HG02759 (cell line): Measurements from ENCODE around the gene HPSE.
"Not testable (repeated sequence)": the region's sequence is repeated elsewhere in the genome, so short reads cannot be mapped to it uniquely, and the experiment has no call there.

Source experiments
- ATAC-seq: cut with Tn5 transposase; IDR thresholded peaks from one replicate; pipeline ENCODE4 v1.9.1; 2021; ENCODE audit warnings: mild to moderate bottlenecking, moderate library complexity; ENCODE audit not compliant: unreplicated experiment

Gene HPSE

DNA sequence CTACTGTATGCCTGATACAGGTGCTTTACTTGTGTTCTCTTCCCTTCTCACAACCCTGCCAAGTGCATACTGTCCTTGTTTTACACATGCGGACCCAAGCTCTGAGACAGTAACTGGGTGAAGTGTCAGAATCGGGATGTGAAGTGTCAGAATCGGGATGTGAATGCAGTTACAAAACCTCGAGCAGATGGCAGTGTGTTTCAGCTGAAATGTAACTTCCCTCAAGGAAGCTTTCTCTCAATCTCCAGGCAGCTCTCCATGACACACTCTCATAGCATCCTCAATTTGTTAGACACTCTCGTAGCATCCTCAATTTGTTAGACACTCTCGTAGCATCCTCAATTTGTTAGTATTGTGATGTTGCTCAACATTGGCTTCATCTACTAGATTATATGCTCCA, 1.1 kb upstream of the HPSE start:
- ATAC-seq, result no peak

DNA sequence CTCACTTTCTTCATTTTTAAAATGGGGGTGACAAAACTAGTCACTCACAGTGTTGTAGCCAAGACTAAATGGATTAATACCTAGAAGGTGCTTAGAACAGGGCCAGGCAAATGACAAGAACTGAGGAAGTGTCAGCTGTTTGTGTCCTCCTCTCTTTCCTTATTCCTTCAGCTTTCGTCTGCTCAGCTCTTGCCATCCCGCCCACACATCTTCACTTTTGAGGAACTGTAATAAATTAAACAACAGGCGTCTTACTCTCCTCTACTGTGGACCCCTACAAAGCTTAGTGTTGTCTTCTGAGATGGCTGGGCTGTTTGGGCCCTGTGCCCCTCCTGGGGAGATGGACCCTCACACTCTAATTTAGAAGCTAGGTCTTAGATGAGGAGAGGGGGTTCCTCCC, 2.7 kb downstream of the HPSE start:
- ATAC-seq, result no peak

DNA sequence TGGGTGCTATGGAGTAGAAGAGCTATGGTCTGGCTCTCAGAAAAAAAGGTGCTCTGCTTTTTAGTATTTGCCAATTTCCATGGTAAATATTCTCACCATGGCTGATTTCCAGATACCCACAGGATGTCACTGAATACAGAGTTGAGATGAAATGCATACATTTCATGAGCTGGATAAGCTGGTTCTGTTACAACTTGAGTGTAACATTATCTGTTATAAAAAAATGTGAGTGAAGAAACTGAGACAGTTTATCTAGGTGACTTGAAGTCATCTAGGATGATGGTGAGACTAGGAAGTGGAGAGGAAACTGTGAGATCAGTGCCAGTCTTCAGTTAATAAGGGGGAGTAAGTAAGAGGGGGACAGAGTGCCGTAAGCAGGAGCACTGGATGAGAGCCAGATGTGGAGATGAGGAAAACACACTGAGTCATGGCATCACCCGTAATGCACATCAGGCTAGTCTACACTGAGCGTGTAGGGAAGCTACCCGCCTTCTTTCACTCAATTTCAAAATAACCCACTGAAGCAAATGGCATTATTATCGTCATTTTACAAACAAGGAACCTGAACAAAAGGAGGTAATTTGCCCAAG, 5.0 kb downstream of the HPSE start:
- ATAC-seq, result no peak

DNA sequence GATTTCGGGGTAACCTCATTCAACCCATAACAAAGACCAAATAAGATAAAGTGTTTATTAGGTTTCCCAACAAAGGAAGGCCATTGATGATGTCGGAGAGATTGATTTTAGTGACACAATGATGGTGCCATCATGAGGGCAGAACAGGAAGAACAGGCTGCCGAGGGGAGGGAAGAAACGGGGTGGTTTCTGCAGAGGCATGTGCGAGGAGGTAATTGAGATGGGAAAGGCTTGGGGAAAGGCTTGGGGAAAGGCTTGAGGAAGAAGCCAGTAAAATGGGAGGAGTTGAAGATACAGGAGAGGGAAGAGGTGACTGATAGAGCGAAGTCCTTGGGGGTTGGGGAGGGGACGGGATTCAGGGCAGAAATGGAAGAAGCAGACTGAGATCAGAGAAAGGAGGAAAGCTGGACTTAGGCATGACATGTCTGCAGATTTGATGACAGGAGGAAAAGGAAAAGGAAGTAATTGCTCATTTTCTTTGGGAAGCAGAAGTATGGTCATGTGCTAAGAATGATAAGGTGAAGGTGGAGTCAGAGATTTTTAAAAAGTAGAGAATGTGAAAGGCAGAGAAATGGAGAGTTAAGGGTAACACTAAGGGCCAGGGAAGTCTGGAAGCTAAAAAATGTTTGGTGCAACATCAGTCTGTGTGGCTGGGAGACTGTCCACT, 6.0 kb downstream of the HPSE start:
- ATAC-seq, result no peak

DNA sequence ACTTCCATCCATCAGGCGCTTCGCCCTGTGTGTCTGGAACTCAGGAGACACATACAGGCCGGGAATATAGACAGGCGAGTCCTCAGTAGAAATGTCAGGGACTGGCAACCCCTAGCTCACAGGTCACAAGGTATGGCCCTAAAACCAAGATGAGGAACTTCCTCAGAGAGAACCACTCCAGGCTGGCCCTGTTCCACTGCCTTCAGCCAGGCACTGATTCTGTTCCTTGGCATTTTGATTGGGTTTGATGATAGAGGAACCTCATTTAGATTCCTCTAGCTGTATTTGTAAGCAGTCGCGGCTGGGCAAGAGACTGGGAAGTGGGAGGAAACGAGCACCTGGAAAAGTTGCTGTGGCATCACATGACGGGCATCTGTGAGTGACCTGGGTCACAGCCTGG, 8.1 kb downstream of the HPSE start:
- no peak for ATAC-seq

DNA sequence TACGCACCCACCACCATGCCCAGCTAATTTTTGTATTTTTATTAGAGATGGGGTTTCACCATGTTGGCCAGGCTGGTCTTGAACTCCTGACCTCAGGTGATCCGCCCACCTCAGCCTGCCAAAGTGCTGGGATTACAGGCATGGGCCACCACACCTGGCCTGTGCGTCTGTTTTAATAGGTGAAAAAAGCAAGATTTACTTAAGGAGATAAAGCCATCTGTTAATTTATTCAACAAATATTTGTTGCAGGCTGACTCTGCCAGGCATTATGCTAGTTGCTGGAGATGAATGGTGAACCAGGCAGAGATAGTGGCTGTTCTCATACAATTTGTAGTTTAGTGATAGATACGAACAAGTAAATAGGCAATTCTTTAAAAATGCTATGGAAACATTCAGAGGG, 9.3 kb downstream of the HPSE start:
- not testable (repeated sequence) for ATAC-seq

DNA sequence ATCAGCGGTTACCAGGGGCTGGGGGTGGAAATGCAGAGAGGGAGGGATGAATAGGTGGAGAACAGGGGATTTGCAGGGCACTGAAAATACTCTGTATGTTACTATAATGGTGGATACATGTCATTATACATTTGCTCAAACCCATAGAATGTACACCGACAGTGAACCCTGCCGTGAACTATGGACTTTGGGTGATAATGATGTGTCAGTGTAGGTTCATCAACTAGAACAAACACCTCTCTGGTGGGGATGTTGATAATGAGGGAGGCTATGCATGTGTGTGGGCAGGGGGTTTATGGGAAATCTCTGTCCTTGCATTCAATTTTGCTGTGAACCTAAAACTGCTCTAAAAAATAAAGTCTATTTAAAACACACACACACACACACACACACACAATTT, 11.5 kb downstream of the HPSE start:
- ATAC-seq, result no peak

DNA sequence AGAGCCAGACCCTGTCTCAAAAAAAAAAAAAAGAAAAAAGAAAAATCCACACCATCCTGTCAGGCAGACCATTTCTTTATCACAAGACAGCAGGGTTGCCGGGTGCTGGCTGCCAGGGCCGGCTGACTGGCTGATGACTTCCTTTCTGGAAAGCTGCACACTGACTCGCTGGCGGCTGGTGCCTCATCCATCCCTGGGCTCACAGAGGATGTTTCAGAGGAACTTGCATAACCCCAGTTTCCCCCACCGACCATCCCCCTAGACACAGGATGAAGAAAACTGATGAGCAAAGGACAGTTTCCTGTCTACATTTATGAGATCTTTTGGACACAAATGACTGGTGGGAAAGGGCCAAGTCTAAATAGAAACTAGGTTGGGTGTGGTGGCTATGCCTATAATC, 14.1 kb downstream of the HPSE start:
- no peak for ATAC-seq

DNA sequence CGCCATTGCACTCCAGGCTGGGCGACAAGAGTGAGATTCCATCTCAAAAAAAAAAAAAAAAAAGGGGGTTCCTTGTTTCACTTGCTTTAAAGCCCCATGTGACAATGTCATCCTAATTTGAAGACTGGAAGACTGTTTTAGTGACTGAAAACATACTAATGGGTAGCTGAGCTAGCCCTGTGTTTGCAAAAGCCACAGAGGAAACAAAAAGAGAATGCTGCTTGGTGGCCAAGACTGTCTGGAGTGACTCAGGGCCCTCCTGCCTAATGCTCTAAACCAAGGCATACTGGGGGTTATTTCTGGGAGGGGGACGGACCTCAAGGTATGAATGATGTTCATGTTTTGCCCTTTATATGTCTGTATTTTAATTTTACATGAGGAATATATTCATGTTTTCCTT, 16.0 kb downstream of the HPSE start:
- no peak for ATAC-seq

DNA sequence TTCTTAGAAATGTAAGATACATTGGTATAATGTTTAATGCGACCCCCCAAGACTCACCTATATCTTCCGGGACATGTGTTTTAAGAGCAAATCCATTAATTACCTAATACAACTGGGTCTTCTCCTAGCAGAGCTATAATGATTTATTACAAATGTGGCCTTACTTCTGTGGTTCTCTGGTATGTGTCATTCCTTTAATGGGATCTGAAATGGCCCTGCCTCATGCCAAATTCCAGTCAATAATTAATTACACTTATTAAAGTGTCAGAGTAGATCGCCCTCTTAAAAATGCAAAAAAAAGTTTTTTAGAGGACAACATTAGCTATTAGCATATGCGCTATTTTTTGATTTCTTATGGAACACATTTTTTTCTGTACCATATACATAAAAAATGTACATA, 17.0 kb downstream of the HPSE start:
- no peak for ATAC-seq

DNA sequence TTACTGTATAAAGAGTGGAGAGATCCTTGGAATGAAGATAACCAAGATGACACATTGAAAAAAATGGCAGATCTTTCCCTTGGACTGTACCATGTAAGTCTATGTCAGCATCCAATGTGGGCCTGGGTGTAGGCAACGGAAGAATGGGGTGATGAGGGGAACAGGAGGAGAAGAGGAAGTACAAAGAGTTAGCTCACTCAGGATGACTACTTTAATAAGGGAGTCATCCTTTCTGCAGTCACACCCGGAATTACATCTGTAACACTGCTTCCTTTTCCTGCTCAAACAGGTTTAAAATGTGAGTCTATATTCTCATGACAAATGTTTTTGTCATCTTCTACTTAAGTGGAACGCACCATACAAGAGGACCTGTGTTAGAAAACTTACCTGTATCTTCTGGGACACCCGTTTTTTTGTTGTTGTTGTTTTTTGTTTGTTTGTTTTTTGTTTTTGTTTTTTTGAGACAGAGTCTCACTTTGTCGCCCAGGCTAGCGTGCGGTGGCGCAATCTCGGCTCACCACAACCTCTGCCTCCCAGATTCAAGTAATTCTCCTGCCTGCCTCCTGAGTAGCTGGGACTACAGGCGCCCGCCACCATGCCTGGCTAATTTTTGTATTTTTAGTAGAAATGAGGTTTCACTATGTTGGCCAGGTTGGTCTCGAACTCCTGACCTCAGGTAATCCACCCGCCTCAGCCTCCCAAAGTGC, 18.0 kb downstream of the HPSE start:
- no peak for ATAC-seq

DNA sequence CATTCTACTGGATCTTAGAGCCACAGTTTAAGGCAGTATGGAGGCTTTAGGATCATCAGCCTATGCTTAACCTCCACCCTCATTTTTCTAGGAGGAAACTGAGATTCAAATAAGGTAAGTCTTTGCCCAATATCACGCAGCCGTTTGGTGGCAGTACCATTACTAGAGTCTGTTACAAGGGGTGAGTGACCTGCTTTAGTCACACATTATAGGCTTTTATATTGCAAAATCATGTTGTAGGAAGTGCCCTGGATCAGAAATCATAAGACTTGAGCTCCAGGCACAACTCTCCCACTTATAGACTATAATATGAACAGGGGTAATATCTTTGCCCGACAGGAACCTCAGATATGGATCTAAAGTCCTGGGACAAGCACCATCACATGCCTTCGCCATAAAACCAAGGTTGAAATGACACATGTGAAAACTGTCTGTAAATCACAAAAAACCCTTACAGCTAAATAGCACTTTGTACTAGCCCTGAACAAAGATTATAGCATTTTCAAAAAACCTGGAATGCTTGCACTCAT, 19.2 kb downstream of the HPSE start:
- ATAC-seq, result no peak

DNA sequence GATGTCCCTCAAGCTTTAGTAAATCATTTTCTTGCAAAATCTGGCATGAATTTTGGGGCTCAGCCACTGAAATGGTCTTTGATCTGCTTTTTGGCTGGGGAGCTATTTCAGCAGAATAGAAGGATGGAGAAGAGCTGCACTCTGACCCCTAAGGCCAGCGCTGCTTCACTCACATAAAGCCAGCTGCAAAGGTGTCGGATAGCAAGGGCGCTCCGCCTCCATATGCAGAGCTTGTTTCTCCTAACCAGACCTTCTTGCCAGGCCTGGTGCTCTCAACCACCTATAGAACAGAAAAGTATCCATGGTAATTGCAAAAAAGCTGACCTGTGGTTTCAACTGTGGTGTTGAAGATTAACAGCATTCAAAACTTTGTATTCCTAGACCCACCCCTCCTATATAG, 26.0 kb downstream of the HPSE start:
- no peak for ATAC-seq

DNA sequence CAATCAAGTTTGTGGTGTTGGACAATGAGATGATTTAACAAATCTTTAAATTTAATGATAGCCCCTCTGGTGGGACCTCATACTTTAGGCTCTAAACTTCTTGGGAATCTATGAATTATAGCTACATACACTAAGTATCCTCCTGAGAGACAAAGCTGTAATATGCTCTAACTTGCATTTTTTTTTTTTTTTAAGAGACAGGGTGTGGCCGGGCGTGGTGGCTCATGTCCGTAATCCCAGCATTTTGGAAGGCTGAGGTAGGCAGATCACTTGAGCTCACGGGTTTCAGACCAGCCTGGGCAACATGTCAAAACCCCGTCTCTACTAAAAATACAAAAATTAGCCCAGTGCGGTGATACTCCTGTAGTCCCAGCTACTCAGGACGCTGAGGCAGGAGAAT, 26.7 kb downstream of the HPSE start:
- no peak for ATAC-seq

DNA sequence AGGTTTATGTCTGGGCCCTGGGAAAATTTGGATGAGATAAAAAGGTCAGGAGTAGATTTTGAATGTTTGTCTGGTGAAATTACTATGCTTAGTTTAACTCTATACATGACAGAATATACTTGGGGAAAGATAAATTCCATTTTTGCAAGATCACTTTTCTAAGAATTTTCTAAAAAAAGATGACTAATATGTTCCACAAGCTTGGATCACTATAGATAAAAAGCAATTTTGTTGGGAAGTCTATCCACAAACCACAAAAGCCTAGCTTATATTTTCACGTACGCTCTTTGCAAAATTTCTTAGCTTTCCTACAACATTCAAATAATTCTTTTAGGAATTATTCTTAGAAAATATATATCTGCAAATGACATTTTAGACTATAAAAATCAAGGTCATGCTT, 29.5 kb downstream of the HPSE start:
- no peak for ATAC-seq

DNA sequence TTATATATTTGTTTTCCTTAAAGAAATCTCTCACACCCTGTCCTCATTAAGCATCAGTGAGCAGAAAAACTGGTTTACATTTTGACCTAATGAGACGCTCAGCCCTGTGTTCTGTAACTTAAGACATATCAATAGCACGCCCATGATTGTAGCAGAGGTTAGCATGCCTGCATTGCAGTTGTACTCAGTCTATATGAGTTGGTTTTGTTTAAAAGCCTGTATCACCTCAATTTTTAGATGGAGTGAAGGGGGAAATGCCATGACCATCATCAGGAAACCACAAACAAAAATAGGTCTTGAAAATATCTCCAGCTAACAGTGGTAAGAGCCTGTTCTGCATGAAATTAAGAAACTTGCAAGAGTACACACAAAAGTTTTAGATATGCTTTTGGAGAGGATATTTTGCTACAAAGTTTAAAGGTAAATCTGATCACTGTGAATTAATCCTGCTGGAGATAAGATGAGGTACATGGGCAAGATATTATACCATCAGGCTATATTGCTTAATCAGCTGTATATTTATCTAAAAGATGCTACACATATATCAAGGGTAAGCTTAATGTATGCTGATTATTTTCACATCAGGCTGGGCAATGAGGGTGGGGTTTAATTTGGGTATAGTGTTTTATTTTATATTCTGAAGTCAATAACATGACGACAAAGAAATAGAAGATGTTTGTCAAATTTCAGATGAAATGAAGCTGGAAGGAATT, 36.9 kb downstream of the HPSE start:
- ATAC-seq, result peak; percentile 38

DNA sequence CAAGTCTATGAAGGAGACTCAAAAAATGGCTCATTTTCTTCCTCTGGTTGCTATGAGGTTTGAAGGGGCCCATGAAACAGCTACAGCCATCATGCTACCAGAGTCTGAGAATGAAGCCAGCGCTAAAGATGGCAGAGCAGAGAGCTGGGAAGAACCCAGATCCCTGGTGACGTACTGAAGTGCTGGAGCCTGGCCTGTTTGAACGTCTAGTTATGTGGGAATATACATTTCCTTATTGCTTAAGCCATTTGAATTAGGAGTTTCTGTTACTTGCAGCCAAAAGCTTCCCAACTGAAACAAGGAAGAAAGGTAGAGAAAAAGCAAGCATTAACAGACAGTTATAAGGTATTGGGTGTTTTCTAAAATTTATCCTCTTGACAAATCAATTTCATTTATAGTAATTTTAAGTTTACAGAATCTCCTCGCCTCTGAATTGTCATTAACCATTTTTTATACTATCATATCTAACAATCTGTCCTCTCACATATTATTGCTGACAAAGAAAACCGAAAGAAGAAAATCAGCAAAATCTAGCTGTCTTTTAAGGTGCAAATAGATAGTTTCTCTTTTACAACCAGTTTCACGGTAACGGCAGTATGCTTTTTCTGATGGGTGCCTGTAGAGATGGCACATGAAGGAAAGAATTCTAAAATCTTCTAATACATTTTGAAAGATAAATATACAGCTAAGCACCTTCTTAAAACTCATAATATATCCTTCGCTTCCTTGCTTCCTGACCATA, 41.2 kb downstream of the HPSE start:
- no peak for ATAC-seq

DNA sequence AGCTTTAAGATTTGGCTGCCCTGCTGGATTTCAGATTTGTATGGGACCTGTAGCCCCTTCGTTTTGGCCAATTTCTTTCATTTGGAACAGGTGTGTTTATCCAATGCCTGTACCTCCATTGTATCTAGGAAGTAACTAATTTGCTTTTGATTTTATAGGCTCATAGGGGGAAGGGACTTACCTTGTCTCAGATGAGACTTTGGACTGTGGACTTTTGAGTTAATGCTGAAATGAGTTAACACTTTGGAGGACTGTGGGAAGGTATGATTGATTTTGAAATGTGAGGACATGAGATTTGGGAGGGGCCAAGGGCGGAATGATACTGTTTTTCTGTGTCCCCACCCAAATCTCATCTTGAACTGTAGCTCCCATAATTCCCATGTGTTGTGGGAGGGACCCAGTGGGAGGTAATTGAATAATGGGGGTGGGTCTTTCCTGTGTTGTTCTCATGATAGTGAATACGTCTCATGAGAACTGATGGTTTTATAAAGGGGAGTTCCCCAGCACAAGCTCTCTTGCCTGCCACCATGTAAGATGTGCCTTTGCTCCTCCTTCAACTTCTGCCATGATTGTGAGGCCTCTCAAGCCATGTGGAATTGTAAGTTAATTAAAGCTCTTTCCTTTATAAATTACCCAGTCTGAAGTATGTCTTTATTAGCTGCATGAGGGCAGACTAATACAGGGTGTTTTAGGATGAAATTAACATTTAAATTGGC, 44.4 kb downstream of the HPSE start:
- not testable (repeated sequence) for ATAC-seq

DNA sequence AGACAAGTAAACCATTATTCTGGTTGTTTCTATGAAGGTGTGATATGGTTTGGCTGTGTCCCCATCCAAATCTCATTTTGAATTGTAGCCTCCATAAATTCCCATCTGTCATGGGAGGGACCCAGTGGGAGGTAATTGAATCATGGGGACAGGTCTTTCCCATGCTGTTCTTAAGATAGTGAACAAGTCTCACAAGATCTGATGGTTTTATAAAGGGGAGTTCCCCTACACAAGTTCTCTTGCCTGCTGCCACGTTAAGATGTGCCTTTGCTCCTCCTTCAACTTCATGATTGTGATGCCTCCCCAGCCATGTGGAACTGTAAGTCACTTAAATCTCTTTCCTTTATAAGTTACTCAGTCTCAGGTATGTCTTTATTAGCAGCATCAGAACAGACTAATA, 46.3 kb downstream of the HPSE start:
- not testable (repeated sequence) for ATAC-seq

DNA sequence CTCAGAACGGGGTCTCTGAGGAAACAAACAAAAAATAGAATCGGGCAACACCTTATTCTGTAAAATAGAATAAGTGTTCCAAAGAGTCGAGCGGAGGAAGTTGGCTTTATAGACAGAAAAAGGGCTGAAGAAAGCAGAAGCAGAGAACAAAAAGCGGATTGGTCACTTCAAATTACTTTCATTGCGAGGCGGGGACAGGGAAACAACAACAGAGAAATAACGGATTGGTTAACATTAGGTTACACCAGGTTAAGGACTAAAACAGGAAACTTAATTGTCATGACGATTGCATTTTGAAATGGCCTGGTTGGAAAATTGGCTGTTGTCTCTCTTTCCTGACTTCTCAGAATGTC, 49.6 kb downstream of the HPSE start:
- no peak for ATAC-seq
